GM23338 (cell line): ENCODE results near the gene USP36.

Experiments
- CREB1 ChIP-seq: fragments of 250-450 bp; sonication (Bioruptor Pico); IDR thresholded peaks from 2 replicates; pipeline ENCODE4 v1.5.0; 2020; ENCODE audit warnings: low read depth, mild to moderate bottlenecking, moderate library complexity
- CTCF ChIP-seq, 2 experiments: fragments of 200-600 bp in 1 of 2; sonication (generic) in 1 of 2; conservative IDR thresholded peaks; 2 replicates each; pipeline versions ENCODE4 v1.5.1 to v1.6.1; 2016 to 2017; ENCODE audit warnings: antibody characterized with exemption in 2 of 2, low read depth in 2 of 2, mild to moderate bottlenecking in 2 of 2, moderate library complexity in 1 of 2
- EZH2 ChIP-seq: fragments of 200-600 bp; sonication (generic); IDR thresholded peaks from one replicate; pipeline ENCODE4 v1.8.0; 2017; ENCODE audit warnings: antibody characterized with exemption, mild to moderate bottlenecking, low read depth; ENCODE audit not compliant: unreplicated experiment
- EZH2phosphoT487 ChIP-seq: fragments of 200-600 bp; sonication (generic); IDR thresholded peaks from one replicate; pipeline ENCODE4 v1.8.1; 2018; ENCODE audit warnings: antibody characterized with exemption; ENCODE audit not compliant: unreplicated experiment
- JUNB ChIP-seq: IDR thresholded peaks from one replicate; pipeline ENCODE4 v1.6.1; 2016; ENCODE audit warnings: antibody characterized with exemption; ENCODE audit not compliant: unreplicated experiment
- POLR2AphosphoS5 ChIP-seq: IDR thresholded peaks from 2 replicates; pipeline ENCODE4 v1.6.1; 2016; ENCODE audit warnings: antibody characterized with exemption, low read depth
- REST ChIP-seq: IDR thresholded peaks from one replicate; pipeline ENCODE4 v1.6.1; 2018; ENCODE audit warnings: antibody characterized with exemption; ENCODE audit not compliant: unreplicated experiment
- TF ChIP-seq, protein P1 (sequence below): IDR thresholded peaks from 2 replicates; pipeline ENCODE4 v1.6.1; 2016; ENCODE audit warnings: antibody characterized with exemption

- TF ChIP-seq EZH2 (no peak), POLR2AphosphoS5 (no peak), CTCF (conservative IDR thresholded peaks at IDR 0.05; ENCODE audit: low read depth in 2 of 2) (no peak), REST (no peak), CREB1 (no peak), EZH2phosphoT487 (no peak), JUNB (no peak)
- TF ChIP-seq, protein P1, sequence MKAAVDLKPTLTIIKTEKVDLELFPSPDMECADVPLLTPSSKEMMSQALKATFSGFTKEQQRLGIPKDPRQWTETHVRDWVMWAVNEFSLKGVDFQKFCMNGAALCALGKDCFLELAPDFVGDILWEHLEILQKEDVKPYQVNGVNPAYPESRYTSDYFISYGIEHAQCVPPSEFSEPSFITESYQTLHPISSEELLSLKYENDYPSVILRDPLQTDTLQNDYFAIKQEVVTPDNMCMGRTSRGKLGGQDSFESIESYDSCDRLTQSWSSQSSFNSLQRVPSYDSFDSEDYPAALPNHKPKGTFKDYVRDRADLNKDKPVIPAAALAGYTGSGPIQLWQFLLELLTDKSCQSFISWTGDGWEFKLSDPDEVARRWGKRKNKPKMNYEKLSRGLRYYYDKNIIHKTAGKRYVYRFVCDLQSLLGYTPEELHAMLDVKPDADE: no peak
Measured at GRCh38 chr17:78876094-78876597, 35.5 kb upstream of the USP36 start.
